Subcutaneous abdominal adipose tissue (tissue), 5 donors: ENCODE data around the gene ITIH3.
"Not testable (repeated sequence)": the region's sequence is repeated elsewhere in the genome, so short reads cannot be mapped to it uniquely, and the experiment has no call there.

ENCODE experiments used
- H3K27ac ChIP-seq: one replicate; pipeline ENCODE4 v1.7.0; 2013; ENCODE audit warnings: low read depth, mild to moderate bottlenecking, inconsistent platforms, low read length, moderate library complexity
- H3K27me3 ChIP-seq, 5 donors: one replicate each; pipeline ENCODE4 v1.7.0; 2013; ENCODE audit warnings: low read length in 5 of 5, inconsistent platforms in 1 of 5; ENCODE audit not compliant: control insufficient read depth in 5 of 5, insufficient read depth in 4 of 5
- H3K36me3 ChIP-seq, 5 donors: one replicate each; pipeline ENCODE4 v1.7.0; 2013; ENCODE audit warnings: low read length in 5 of 5; ENCODE audit not compliant: control insufficient read depth in 5 of 5, insufficient read depth in 5 of 5
- H3K4me1 ChIP-seq, 5 donors: one replicate each; pipeline ENCODE4 v1.7.0; 2013; ENCODE audit warnings: low read length in 5 of 5, mild to moderate bottlenecking in 3 of 5, moderate library complexity in 1 of 5; ENCODE audit not compliant: control insufficient read depth in 5 of 5, insufficient read depth in 5 of 5
- H3K4me3 ChIP-seq, 5 donors: one replicate each; pipeline ENCODE4 v1.7.0; 2013; ENCODE audit warnings: low read length in 5 of 5, low read depth in 1 of 5
- H3K9ac ChIP-seq, 5 donors: one replicate each; pipeline ENCODE4 v1.7.0; 2013; ENCODE audit warnings: low read length in 5 of 5, mild to moderate bottlenecking in 4 of 5, moderate library complexity in 3 of 5
- H3K9me3 ChIP-seq, 5 donors: one replicate each; pipeline ENCODE4 v1.7.0; 2013; ENCODE audit warnings: low read length in 5 of 5; ENCODE audit not compliant: control insufficient read depth in 5 of 5
- donor health status: healthy.
- donor health status: healthy.
- donor health status: healthy.
- donor health status: healthy.
- donor health status: healthy.

Gene ITIH3

DNA sequence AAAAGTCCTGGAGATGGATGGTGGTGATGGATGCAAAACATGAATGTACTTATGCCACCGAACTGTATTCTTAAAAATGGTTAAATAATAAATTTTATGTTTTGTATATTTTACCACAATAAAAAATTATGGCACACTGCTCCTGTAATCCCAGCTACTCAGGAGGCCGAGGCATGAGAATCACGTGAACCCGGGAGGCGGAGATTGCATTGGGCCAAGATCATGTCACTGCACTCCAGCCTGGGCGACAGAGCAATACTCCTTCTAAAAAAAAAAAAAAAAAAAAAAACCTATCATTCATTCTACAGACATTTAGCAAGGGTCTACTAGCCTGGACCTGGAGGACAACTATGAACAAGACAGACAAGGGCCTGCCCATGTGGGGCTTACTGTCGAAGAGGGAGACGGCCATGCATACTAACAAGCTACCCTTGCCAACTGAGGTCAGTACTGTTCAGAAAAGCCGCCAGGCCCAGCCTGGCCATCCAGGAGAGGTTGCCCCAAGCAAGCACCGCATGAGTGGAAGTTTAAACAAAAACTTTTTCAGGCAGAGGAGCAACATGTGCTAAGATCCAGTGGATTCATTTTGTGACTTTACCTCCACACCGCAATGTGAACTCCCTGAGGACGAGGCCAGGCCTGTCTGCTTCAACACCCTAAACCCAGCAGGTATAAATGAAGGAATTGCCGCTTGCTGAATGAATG lies 21.1 kb upstream of the ITIH3 start:
- H3K9me3 ChIP-seq, result no peaks in the 10 kb centered on the region
- H3K4me3 ChIP-seq, result no peak overlapping the region
- no peak overlapping the region for H3K9ac ChIP-seq
- H3K36me3 ChIP-seq, result no peaks in the 10 kb centered on the region
- H3K4me1 ChIP-seq, result peaks cover 4 to 27% (median 22%) of the 10 kb centered on the region in 5 donors
- H3K27ac ChIP-seq, result no peak overlapping the region
- H3K27me3 ChIP-seq, result no peaks in the 10 kb centered on the region

DNA sequence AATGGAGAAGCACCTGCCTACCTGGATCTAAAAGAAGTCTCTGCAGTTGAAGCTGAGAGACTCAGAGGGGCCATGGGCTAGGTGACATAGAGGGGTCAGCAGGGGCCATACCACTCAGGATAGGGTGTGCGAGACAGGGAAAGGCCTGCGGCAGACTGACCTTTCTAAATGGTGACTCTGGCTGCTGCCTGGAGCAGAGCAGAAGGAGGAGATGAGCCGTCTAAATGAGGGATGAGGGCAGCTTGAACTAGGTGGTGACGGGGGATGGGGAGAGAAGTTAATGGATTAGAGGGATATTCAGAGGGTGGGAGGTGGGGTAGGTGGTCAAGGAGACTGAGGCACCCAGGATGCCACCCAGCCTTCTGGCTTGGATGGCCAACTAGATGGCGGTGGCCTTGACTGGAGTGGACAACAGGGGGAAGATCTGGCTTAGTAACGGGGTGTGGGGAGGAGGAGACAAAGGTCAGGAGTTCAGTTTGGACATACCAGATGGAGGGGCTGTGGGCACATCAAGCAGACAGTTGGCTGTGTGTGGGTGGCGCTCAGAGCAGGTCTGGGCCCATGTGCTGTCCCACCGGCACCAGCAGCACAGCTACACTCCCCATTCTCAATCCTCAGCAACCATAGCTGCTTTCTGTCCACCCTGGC lies 20.4 kb upstream of the ITIH3 start:
- no peak overlapping the region for H3K9ac ChIP-seq
- H3K9me3 ChIP-seq, result no peaks in the 10 kb centered on the region
- H3K36me3 ChIP-seq, result no peaks in the 10 kb centered on the region
- H3K4me3 ChIP-seq, result no peak overlapping the region
- no peak overlapping the region for H3K27ac ChIP-seq
- no peaks in the 10 kb centered on the region for H3K27me3 ChIP-seq
- H3K4me1 ChIP-seq, result peaks cover 4 to 28% (median 21%) of the 10 kb centered on the region in 5 donors

DNA sequence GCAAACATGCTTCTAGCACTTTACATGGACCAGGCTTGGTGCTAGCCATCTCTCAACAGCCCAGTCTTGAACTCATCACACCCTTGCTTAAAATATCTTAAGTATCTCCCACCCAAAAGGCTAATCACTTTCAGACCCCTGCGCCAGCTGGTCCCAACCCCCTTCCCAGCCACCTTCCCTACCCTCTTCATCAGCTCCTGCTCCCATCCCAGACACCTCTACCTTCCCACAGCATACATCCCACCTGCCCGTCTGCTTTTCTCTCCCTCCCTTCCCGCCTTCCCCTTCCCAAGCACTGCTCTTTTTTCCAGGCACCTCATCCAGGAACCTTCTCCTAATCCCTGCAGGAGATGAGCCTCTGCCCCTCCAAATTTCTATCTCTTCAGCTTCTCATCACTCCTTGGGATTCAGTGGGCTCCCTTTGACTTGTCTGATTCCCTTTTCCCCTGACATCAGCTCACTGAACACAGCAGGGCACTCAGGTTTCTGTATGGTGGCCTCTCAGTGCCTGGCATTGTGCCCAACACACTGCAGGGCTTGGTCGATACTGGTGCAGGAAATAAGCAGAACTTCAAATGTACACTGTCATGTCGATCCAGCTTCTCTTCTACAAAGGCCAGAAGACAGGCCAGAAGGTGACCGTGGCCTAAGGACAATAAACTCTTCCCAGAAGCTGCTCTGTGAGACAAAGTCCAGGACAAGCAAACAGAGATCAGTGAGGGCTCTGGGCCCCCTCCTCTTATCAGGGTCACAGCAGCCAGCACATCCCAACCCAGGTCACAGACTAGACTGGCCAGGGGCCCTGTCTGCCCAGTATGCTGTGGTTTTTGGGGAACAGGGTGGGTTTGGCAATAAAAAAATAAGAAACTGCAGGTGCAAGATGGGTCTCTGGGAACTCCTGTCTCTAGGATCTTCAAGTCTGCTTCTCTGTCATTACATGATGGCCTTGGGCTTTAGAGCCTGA lies 19.4 kb upstream of the ITIH3 start:
- Histone ChIP-seq H3K9ac (no peak overlapping the region), H3K27me3 (no peaks in the 10 kb centered on the region), H3K4me1 (peaks cover 0 to 23% (median 11%) of the 10 kb centered on the region in 5 donors), H3K36me3 (no peaks in the 10 kb centered on the region), H3K9me3 (no peaks in the 10 kb centered on the region), H3K27ac (no peak overlapping the region), H3K4me3 (no peak overlapping the region)

DNA sequence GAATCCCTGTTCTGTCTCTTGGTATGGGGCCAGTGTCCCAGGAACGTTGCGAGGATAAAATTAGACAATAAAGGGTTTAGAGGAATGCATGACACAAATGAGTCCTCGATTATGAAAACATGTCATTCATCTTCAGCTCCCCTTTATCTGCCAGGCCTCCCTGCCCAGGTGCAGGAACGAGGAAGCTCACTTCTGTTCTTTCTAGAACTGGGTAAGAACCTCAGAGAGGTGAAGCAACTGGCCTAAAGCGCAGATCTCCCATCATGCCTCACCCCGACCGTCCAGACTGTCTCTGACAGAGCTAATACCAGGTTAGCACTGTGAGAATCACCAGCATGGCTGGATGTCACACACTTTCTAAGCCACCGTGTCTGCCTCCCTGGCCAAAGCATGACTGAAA lies 18.7 kb upstream of the ITIH3 start:
- Histone ChIP-seq H3K4me1 (peaks cover 0 to 22% (median 10%) of the 10 kb centered on the region in 5 donors), H3K9ac (no peak overlapping the region), H3K27me3 (no peaks in the 10 kb centered on the region), H3K27ac (no peak overlapping the region), H3K4me3 (no peak overlapping the region), H3K36me3 (no peaks in the 10 kb centered on the region), H3K9me3 (no peaks in the 10 kb centered on the region)

DNA sequence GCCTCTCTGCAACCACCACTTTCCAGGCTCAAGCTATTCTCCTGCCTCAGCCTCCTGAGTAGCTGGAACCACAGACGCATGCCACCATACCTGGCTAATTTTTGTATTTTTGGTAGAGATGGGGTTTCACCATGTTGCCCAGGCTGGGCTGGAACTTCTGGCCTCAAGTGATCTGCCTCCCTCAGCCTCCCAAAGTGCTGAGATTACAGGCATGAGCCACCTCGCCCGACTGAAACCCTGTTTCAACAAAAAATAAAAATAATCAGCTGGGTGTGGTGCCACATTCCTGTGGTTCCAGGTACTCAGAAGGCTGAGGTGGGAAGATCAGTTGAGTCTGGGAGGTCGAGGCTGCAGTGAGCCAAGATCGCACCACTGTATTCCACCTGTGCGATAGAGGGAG lies 18.1 kb upstream of the ITIH3 start:
- H3K36me3 ChIP-seq, H3K9me3 ChIP-seq, H3K27me3 ChIP-seq, H3K9ac ChIP-seq, H3K27ac ChIP-seq, H3K4me3 ChIP-seq: not testable (repeated sequence)
- H3K4me1 ChIP-seq, result peaks cover 0 to 16% (median 5%) of the 10 kb centered on the region in 5 donors

DNA sequence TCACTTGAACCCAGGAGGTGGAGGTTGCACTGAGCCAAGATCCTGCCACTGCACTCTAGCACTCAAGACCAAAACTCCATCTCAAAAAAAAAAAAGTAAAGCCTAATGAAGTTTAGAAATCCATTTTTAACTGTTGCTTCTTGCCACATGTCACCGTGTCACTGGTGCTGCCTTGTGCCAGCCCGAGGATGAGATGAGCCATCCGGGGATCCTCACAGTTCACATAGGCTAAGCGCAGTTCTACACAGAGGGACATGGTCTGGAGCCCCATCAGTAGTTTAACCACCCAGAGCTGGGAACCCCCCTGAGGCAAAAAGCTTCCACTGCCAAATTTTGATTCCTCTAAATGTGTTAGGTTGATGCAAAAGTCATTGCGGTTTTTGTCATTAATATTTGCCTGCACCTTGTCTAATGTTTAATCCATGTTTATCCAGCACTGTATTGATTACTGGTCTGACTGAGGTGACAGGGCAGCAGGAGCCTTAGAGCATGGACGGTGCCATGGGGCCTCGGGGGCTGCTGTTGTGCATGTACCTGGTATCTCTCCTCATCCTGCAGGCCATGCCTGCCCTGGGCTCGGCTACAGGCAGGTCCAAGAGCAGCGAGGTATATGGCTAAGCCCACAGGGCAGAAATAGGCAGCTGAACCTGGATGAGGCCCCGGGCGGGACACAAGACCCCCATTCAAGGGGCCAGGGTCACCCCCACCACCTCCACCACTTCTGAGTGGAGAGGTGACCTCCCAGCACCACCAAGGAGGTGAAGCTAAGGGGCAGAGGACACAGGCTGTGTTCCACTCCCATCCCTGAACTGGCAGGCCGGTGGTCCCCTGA lies 17.3 kb upstream of the ITIH3 start, which contains the start of gene ITIH1:
Gene ITIH1 (plus strand): TSS at position 473 of the 832 bp plus-strand sequence. CDS start 17 bp downstream, at position 490.
- Histone ChIP-seq H3K9ac (no peak within 1 kb of the TSS), H3K9me3 (no peaks in the 10 kb centered on the region), H3K4me3 (no peak within 1 kb of the TSS), H3K27me3 (peaks cover 0 to 5% (median 2%) of the 10 kb centered on the region in 5 donors), H3K27ac (no peak within 1 kb of the TSS), H3K4me1 (peaks cover 0 to 14% (median 3%) of the 10 kb centered on the region in 5 donors), H3K36me3 (no peaks in the 10 kb centered on the region)

DNA sequence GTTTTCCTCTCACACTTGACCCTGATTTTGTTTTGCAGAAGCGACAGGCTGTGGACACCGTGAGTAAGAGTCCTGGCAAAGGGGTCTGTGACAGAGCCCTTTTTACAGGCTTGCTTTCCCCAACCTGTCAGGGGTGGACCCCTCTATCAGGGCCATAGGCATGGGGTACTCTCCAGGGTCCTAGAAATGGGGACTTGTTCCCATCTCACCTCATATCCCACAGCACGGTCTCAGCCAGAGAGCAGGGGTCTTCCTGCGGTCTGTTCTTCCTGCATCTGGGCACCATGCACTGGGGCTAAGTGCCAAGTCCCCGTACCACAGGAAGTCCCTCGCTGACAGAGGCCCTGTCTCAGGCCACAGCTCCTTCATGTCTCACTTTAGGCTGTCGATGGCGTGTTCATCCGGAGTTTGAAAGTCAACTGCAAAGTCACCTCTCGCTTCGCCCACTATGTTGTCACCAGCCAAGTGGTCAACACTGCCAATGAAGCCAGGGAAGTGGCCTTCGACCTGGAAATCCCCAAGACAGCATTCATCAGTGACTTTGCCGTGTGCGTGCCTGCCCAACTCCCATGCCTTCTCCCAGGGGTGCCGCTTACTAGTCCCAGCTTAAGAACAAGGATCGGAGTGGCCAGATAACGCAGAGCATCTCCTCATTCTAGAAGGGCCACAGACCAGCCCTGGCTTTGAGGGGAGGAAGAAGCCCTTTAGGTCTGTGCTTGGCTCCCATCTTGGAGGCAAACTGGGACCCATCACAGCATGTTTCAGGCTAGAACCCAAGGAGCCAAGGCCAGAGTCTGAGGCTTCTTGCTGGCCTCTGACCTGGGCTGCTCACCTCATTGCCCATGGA lies 16.4 kb upstream of the ITIH3 start:
- Histone ChIP-seq H3K9me3 (no peaks in the 10 kb centered on the region), H3K4me1 (peaks cover 0 to 14% (median 3%) of the 10 kb centered on the region in 5 donors), H3K27ac (no peak overlapping the region), H3K36me3 (no peaks in the 10 kb centered on the region), H3K27me3 (peaks cover 0 to 9% (median 5%) of the 10 kb centered on the region in 5 donors), H3K9ac (no peak overlapping the region), H3K4me3 (no peak overlapping the region)

DNA sequence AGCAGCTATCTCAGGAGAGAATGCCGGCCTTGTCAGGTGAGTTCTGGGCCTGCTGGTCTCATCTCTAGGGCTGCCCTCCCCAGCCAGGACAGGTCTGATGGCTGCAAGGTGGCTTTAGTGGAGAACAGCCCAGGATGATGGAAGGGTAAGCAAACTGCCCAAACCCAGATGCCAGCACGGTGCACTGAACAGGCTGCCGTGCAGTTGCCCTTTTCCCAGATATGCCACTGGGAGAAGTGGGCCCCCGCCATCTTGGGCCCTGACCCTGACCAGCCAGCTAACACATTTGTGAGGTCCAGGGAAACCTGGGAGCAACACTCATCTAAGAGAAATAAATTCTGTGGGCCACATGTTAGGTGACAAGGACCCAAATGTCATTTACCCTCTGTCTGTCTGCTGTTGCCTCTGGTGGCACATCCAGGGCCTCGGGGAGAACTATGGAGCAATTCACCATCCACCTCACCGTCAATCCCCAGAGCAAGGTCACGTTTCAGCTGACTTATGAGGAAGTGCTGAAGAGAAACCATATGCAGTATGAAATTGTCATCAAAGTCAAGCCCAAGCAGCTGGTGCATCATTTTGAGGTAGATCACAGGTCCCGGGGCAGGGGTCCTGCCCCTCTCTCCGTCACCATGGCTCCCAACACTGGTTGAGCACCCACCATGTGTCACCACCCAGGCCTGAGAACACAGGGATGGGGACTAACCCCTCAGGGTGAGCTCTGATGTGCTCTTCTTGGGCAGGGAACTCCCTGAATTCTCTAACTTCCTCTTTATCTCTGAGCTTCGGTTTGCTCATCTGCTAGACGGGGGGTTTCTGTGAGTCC lies 15.4 kb upstream of the ITIH3 start:
- peaks cover 0 to 14% (median 3%) of the 10 kb centered on the region in 5 donors for H3K4me1 ChIP-seq
- no peaks in the 10 kb centered on the region for H3K36me3 ChIP-seq
- peaks cover 0 to 13% (median 5%) of the 10 kb centered on the region in 5 donors for H3K27me3 ChIP-seq
- no peak overlapping the region for H3K9ac ChIP-seq
- H3K27ac ChIP-seq, result no peak overlapping the region
- no peak overlapping the region for H3K4me3 ChIP-seq
- H3K9me3 ChIP-seq, result no peaks in the 10 kb centered on the region
